GM06990 (cell line): ENCODE results near the gene PRMT1.

Source experiments
- DNase-seq: peaks from one replicate; pipeline ENCODE4 v3.0.0-alpha.2; 2011; ENCODE audit not compliant: insufficient read length; ENCODE audit errors: extremely low read depth
- H3K27me3 ChIP-seq: replicated peaks from 2 replicates; pipeline ENCODE4 v1.6.0; 2011; ENCODE audit warnings: low read length; ENCODE audit not compliant: control insufficient read depth, insufficient read depth
- H3K36me3 ChIP-seq: 2 replicates; pipeline ENCODE4 v1.5.1; 2011; ENCODE audit warnings: low read length; ENCODE audit not compliant: control insufficient read depth, insufficient read depth
- H3K4me3 ChIP-seq: replicated peaks from 2 replicates; pipeline ENCODE4 v1.5.1; 2011; ENCODE audit warnings: low read depth, mild to moderate bottlenecking, control low read depth, low read length
- CTCF ChIP-seq: IDR thresholded peaks from 2 replicates; pipeline ENCODE4 v1.5.1; 2011; ENCODE audit warnings: low read length, control low read depth, mild to moderate bottlenecking, inconsistent platforms; ENCODE audit not compliant: insufficient read depth, poor library complexity, severe bottlenecking

PRMT1 gene

DNA sequence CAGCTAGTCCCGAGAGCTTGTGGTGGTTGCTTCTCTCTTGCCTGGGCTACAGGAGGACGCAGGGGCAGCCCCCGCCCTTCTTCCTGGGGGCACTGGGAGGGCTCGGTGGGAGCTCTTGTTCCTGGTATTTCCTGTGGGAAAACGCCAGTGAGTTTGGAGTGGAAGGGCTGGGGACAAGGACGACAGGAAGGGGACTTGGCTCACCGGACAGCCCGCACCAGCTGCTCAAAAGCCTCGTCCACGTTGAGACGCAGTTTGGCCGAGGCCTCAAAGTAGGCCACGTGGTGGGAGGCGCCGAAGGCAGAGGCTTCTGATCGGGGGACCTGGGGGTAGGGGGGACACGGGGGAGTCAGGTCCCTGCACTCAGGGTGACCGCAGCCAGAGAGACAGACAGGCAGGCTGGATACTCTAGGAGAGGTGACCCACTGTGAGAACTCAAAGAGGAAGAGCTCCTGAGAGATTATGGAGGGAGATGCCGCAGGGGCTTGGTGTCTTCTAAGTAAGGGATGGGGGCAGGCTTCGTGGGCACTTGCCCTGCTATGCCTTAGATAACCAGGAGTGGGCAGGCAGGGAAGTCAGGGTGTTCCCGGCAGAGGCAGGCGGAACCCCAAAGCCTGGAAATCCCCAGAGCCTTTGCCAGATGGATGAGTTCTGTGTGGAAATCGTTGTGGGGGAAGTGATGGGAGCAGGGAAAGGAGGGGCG is 41.4 kb upstream of the PRMT1 start:
- DNase-seq, result no peak

GRCh38 chr19:49636233-49636932 is 40.7 kb upstream of the PRMT1 start:
- no peaks in the 10 kb centered on the region for H3K36me3 ChIP-seq
- DNase-seq, result no peak
- no peak overlapping the region for H3K4me3 ChIP-seq
- no peak for TF ChIP-seq CTCF
- H3K27me3 ChIP-seq, result no peaks in the 10 kb centered on the region

More for the DNA sequence above, 41.4 kb upstream of the PRMT1 start:
- Histone ChIP-seq H3K27me3 (no peaks in the 10 kb centered on the region), H3K36me3 (no peaks in the 10 kb centered on the region), H3K4me3 (no peak overlapping the region)
- TF ChIP-seq CTCF, result no peak

GRCh38 chr19:49637821-49638738 is 39.0 kb upstream of the PRMT1 start:
- no peaks in the 10 kb centered on the region for H3K27me3 ChIP-seq
- TF ChIP-seq CTCF, result no peak
- no peak overlapping the region for H3K4me3 ChIP-seq
- no peaks in the 10 kb centered on the region for H3K36me3 ChIP-seq
- no peak for DNase-seq

GRCh38 chr19:49639401-49640112 is 37.5 kb upstream of the PRMT1 start:
- Histone ChIP-seq H3K4me3 (peak overlapping the region; percentile 54), H3K36me3 (no peaks in the 10 kb centered on the region; the same call in 1 of the 2 replicates), H3K27me3 (no peaks in the 10 kb centered on the region)
- no peak for DNase-seq
- no peak for TF ChIP-seq CTCF

- no peak for TF ChIP-seq CTCF
- Histone ChIP-seq H3K36me3 (peaks cover 3% of the 10 kb centered on the region), H3K27me3 (no peaks in the 10 kb centered on the region), H3K4me3 (peak within 1 kb of the TSS; percentile 82)
- DNase-seq, result peak; percentile 99
Observed at GRCh38 chr19:49640113-49640898, 36.8 kb upstream of the PRMT1 start, which contains the start of gene RRAS. Gene RRAS (minus strand): TSS chr19:49640143. CDS start chr19:49640098, 45 bp downstream.
